Measurements from ENCODE around the gene SIGLEC14.

Gene SIGLEC14

DNA sequence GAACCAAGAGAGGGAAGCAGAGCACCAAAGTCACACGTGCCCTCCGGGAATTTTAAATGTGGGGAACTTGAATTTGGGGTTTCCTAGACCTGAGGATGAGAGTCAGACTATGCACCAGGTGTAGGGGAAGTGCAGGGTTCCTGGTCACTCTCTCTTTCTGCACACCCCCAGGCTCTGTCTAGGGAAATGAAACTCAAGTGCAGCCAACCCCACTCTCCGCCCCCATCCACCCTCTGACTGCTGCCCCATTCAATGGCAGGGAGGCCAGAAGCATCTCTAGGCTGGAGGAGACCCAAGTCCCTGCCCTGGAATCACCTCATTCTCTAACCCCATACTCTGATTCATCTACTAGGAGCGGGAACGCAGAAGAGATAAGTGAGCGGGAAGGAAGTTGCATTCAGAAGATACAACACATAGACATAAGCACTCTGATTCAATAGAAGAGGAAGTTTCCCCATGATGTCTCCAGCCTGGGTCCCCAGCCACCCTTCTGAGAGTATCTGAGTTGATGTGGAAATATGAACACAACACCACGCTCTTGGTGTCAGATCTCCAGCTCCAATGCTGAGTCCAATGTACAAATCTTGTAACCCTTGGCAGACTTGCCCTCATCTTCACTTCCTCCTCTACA is 4.7 kb upstream of the SIGLEC14 start:
- no peak for ATAC-seq
- TF ChIP-seq, protein P1, sequence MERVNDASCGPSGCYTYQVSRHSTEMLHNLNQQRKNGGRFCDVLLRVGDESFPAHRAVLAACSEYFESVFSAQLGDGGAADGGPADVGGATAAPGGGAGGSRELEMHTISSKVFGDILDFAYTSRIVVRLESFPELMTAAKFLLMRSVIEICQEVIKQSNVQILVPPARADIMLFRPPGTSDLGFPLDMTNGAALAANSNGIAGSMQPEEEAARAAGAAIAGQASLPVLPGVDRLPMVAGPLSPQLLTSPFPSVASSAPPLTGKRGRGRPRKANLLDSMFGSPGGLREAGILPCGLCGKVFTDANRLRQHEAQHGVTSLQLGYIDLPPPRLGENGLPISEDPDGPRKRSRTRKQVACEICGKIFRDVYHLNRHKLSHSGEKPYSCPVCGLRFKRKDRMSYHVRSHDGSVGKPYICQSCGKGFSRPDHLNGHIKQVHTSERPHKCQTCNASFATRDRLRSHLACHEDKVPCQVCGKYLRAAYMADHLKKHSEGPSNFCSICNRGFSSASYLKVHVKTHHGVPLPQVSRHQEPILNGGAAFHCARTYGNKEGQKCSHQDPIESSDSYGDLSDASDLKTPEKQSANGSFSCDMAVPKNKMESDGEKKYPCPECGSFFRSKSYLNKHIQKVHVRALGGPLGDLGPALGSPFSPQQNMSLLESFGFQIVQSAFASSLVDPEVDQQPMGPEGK (CRISPR knock-in tag; IDR thresholded peaks at IDR 0.05; ENCODE audit: borderline replicate concordance) = no peak
- TF ChIP-seq ZFP30 (CRISPR knock-in tag; IDR thresholded peaks at IDR 0.05) = no peak
- TF ChIP-seq, protein P2, sequence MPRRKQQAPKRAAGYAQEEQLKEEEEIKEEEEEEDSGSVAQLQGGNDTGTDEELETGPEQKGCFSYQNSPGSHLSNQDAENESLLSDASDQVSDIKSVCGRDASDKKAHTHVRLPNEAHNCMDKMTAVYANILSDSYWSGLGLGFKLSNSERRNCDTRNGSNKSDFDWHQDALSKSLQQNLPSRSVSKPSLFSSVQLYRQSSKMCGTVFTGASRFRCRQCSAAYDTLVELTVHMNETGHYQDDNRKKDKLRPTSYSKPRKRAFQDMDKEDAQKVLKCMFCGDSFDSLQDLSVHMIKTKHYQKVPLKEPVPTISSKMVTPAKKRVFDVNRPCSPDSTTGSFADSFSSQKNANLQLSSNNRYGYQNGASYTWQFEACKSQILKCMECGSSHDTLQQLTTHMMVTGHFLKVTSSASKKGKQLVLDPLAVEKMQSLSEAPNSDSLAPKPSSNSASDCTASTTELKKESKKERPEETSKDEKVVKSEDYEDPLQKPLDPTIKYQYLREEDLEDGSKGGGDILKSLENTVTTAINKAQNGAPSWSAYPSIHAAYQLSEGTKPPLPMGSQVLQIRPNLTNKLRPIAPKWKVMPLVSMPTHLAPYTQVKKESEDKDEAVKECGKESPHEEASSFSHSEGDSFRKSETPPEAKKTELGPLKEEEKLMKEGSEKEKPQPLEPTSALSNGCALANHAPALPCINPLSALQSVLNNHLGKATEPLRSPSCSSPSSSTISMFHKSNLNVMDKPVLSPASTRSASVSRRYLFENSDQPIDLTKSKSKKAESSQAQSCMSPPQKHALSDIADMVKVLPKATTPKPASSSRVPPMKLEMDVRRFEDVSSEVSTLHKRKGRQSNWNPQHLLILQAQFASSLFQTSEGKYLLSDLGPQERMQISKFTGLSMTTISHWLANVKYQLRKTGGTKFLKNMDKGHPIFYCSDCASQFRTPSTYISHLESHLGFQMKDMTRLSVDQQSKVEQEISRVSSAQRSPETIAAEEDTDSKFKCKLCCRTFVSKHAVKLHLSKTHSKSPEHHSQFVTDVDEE (CRISPR knock-in tag; IDR thresholded peaks at IDR 0.05) = no peak
- no peak for TF ChIP-seq ESRRG (CRISPR knock-in tag; IDR thresholded peaks at IDR 0.05)
- TF ChIP-seq, protein P3, sequence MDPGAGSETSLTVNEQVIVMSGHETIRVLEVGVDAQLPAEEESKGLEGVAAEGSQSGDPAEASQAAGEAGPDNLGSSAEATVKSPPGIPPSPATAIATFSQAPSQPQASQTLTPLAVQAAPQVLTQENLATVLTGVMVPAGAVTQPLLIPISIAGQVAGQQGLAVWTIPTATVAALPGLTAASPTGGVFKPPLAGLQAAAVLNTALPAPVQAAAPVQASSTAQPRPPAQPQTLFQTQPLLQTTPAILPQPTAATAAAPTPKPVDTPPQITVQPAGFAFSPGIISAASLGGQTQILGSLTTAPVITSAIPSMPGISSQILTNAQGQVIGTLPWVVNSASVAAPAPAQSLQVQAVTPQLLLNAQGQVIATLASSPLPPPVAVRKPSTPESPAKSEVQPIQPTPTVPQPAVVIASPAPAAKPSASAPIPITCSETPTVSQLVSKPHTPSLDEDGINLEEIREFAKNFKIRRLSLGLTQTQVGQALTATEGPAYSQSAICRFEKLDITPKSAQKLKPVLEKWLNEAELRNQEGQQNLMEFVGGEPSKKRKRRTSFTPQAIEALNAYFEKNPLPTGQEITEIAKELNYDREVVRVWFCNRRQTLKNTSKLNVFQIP (CRISPR knock-in tag; IDR thresholded peaks at IDR 0.05; ENCODE audit: borderline replicate concordance, low read depth) = no peak
- no peak for TF ChIP-seq ZNF8 (CRISPR knock-in tag; IDR thresholded peaks at IDR 0.05)
- no peak for TF ChIP-seq BACH2 (CRISPR knock-in tag; IDR thresholded peaks at IDR 0.05; ENCODE audit: borderline replicate concordance)
- TF ChIP-seq ZNF565 (CRISPR knock-in tag; conservative IDR thresholded peaks at IDR 0.05; ENCODE audit: low read depth) = no peak
- TF ChIP-seq PPARA (CRISPR knock-in tag; IDR thresholded peaks at IDR 0.05; ENCODE audit: borderline replicate concordance) = no peak
- TF ChIP-seq TOX (CRISPR knock-in tag; IDR thresholded peaks at IDR 0.05; ENCODE audit: borderline replicate concordance) = no peak
- TF ChIP-seq ISL1 (CRISPR knock-in tag; IDR thresholded peaks at IDR 0.05) = no peak
- TF ChIP-seq GLIS3 (CRISPR knock-in tag; IDR thresholded peaks at IDR 0.05) = no peak
- TF ChIP-seq, protein P4, sequence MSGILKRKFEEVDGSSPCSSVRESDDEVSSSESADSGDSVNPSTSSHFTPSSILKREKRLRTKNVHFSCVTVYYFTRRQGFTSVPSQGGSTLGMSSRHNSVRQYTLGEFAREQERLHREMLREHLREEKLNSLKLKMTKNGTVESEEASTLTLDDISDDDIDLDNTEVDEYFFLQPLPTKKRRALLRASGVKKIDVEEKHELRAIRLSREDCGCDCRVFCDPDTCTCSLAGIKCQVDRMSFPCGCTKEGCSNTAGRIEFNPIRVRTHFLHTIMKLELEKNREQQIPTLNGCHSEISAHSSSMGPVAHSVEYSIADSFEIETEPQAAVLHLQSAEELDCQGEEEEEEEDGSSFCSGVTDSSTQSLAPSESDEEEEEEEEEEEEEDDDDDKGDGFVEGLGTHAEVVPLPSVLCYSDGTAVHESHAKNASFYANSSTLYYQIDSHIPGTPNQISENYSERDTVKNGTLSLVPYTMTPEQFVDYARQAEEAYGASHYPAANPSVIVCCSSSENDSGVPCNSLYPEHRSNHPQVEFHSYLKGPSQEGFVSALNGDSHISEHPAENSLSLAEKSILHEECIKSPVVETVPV (CRISPR knock-in tag; IDR thresholded peaks at IDR 0.05) = no peak
- TF ChIP-seq ARNTL (CRISPR knock-in tag; IDR thresholded peaks at IDR 0.05; ENCODE audit: borderline replicate concordance, low read depth) = no peak
- no peak for TF ChIP-seq CSDC2 (CRISPR knock-in tag; IDR thresholded peaks at IDR 0.05)
- TF ChIP-seq RARB (CRISPR knock-in tag; IDR thresholded peaks at IDR 0.05) = no peak

DNA sequence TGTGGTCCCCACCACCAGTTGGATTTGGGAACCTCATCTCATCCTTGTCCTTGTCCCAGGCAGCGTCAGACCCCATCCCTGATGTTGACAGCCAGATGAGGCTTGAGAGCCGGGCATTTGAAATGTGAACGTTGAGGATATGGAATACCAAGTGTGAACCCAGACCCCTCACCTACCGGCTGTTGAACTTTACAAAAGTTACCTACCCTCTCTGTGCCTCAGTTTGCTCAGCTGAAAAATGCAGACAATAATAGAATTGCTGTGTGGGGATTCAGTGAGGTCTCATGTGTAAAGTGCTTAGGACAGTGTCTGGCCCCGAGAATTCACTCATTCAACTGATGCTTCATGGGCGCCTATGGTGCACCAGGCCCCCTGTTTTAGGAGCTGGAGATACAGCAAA is 693 bp upstream of the SIGLEC14 start:
- TF ChIP-seq, protein P2 (CRISPR knock-in tag; IDR thresholded peaks at IDR 0.05) = no peak
- no peak for ATAC-seq

DNA sequence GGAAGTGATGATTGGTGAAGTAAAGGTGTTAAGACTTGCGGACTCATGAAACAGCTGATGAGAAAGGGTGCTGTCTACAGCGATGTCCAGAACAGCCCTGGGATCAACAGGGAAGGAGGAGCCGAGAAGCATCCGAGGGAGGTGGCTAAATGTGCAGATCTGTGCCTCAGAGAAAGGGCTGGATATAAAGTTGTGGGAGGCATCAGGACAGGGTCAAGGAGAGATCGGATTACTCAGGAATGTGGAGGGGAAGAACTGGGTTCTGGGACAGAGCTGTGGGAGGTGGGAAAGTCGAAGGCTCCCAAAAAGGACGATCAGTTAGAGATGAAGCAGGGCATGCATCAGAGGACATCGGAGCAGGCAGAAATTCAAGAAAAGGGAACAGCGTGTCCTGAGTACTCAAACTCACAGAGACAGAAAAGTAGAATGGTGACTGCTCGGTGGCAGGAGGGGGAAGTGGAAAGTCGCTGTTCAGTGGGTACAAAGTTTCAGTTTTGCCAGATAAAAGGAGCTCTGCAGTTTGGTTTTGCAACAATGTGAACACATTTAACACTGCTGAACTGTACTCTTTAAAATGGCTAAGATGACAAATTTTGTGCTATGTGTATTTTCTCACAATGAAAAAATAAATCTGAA is 1.9 kb downstream of the SIGLEC14 start:
- ATAC-seq = no peak

More for the DNA sequence above, 1.9 kb downstream of the SIGLEC14 start:
- TF ChIP-seq ZC3H10 (CRISPR knock-in tag; IDR thresholded peaks at IDR 0.05) (no peak), PPARA (CRISPR knock-in tag; IDR thresholded peaks at IDR 0.05; ENCODE audit: borderline replicate concordance) (no peak), RARB (CRISPR knock-in tag; IDR thresholded peaks at IDR 0.05) (no peak), BACH2 (CRISPR knock-in tag; IDR thresholded peaks at IDR 0.05; ENCODE audit: borderline replicate concordance) (no peak), ISL1 (CRISPR knock-in tag; IDR thresholded peaks at IDR 0.05) (no peak)
- TF ChIP-seq, protein P4 (CRISPR knock-in tag; IDR thresholded peaks at IDR 0.05) = no peak
- TF ChIP-seq, protein P2 (CRISPR knock-in tag; IDR thresholded peaks at IDR 0.05) = no peak

All from SK-N-SH treated with all-trans-retinoic acid at 6 μM for 48 hours (cell line).